ENCODE measurements around the gene TCHP. TPM values are rescaled to one million over a fixed set of nuclear protein-coding genes. Genes with fewer than 3 reads are reported as not detected.
A peak's percentile ranks its signal among the peaks of the same experiment; 100 is the strongest.

TCHP gene
- total and polyA plus RNA-seq, 12 donors, result 7.0 to 14.1 (median 9.1) TPM

DNA sequence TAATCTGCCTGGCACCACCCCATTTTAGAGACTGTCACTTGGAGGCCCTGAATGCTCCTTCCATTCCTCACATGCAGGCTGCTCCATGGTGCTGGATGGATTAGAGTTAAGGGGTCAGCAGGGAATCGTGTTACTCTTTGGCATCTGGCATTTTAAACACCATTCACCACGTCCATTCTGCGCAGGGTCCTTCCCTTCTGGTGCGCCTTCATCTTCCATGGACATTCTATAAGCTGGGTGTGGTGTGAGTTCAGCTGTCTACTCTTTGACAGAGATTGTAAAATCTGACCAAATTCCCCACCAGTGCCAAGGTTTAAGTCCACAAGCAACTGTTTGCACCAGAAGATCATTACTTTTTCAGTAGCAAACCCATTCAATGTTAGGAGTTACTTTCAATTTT lies 48.3 kb downstream of the TCHP start:
- ATAC-seq, result no peak

DNA sequence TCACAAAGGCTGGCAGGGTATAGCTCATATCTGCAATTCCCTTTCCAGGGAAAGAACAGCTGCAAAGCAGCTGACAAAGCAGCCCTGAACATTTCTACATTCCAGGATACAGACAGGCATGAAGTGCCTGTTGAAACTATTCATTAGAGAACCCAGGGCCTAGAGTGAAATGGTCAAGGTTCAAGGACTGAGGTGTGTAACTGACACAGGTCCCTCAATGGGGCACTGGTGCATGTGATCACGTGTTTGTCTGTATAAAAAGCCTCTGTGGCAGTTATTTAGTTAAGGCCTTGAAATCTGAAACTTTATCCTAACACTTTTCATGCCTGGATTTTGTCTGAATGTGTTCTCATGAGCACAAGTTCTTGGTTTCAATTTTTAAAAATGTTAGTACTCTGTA lies 49.0 kb downstream of the TCHP start:
- ATAC-seq (peak; percentile 5 to 81 (median 61)), DNase-seq (peak in 1 of 2 donors; percentile 26)
- H3K4me1 ChIP-seq, result peaks cover 3 to 93% (median 87%) of the 10 kb centered on the region in 9 donors
- H3K36me3 ChIP-seq, result peaks cover 0 to 97% (median 36%) of the 10 kb centered on the region in 9 donors
- no peaks in the 10 kb centered on the region for H3K9me3 ChIP-seq
- no peaks in the 10 kb centered on the region for H3K27me3 ChIP-seq
- TF ChIP-seq, protein P1, sequence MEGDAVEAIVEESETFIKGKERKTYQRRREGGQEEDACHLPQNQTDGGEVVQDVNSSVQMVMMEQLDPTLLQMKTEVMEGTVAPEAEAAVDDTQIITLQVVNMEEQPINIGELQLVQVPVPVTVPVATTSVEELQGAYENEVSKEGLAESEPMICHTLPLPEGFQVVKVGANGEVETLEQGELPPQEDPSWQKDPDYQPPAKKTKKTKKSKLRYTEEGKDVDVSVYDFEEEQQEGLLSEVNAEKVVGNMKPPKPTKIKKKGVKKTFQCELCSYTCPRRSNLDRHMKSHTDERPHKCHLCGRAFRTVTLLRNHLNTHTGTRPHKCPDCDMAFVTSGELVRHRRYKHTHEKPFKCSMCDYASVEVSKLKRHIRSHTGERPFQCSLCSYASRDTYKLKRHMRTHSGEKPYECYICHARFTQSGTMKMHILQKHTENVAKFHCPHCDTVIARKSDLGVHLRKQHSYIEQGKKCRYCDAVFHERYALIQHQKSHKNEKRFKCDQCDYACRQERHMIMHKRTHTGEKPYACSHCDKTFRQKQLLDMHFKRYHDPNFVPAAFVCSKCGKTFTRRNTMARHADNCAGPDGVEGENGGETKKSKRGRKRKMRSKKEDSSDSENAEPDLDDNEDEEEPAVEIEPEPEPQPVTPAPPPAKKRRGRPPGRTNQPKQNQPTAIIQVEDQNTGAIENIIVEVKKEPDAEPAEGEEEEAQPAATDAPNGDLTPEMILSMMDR (IDR thresholded peaks at IDR 0.05), result no peak
- intact Hi-C loops (cut with DNase I), result loop anchor here in 1 of 10 donors (10.0 kb wide), 1 partner anchor 46 kb away; the partner anchor contains the start of genes ANKRD13A and GIT2
- H3K27ac ChIP-seq, result peak overlapping the region; percentile 13 to 83 (median 74)
- H3K4me3 ChIP-seq, result no peak overlapping the region
- 38 to 53% methylated on average over 1 of the region's 1 CpG for WGBS, 2 donors

More for the DNA sequence above, 48.3 kb downstream of the TCHP start:
- H3K9me3 ChIP-seq, result no peaks in the 10 kb centered on the region
- no peak for DNase-seq
- peaks cover 0 to 97% (median 34%) of the 10 kb centered on the region in 9 donors for H3K36me3 ChIP-seq
- peak overlapping the region in 9 of 10 donors; percentile 27 to 83 (median 76) for H3K27ac ChIP-seq
- H3K27me3 ChIP-seq, result no peaks in the 10 kb centered on the region
- WGBS, 2 donors, result 73 to 78% methylated on average over 4 of the region's 4 CpGs
- TF ChIP-seq, protein P1 (IDR thresholded peaks at IDR 0.05), result no peak
- peaks cover 3 to 96% (median 86%) of the 10 kb centered on the region in 9 donors for H3K4me1 ChIP-seq
- intact Hi-C loops (cut with DNase I), result loop anchor here in 1 of 10 donors (10.0 kb wide), 1 partner anchor 46 kb away; the partner anchor contains the start of genes ANKRD13A and GIT2
- no peak overlapping the region for H3K4me3 ChIP-seq

DNA sequence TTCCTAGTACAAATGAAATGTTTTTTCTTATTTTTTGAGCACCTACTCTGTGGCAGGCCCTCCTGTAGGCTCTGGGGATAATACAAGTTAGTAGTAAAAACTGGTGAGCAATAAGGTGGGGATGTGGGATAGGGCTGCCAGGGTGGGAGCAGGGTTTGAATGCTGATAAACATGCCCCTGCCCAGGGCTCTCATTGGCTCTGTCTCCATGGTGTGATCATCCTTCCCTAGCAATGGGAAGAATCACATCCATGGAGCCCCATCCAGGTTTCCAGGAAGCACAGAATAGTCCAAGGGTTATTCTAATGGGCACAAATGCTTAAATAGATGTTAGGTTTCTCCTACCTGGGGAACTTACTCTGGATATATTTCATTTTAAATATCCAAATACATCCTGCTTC lies 50.6 kb downstream of the TCHP start:
- ATAC-seq, result no peak

DNA sequence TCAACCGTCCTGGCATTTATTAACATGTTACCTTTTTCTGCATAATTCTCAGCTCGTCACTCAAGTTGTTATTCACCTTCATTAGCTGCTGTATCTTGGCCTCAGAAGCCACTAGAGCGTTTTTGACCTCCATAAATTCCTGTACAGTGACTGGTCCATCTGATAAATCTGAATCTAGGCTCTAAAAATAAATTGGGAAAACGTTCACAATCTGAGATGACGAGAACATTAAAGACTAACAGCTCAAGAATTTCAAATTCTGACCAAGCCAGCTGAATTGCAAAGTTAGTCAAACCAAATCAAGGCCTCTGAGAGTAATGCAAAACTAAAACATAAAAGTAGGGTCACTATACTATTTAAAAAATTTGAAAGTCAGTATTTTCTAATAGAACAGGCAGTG lies 51.1 kb downstream of the TCHP start:
- Histone ChIP-seq H3K9me3 (no peaks in the 10 kb centered on the region), H3K4me3 (no peak overlapping the region), H3K4me1 (peaks cover 3 to 72% (median 66%) of the 10 kb centered on the region in 9 donors), H3K36me3 (peaks cover 0 to 100% (median 47%) of the 10 kb centered on the region in 9 donors), H3K27ac (peak overlapping the region in 9 of 10 donors; percentile 65 to 83 (median 76)), H3K27me3 (no peaks in the 10 kb centered on the region)
- intact Hi-C loops (cut with DNase I), result no loop called here
- WGBS, 2 donors, result 47 to 52% methylated on average over 5 of the region's 5 CpGs
- TF ChIP-seq, protein P1 (IDR thresholded peaks at IDR 0.05), result no peak
- ATAC-seq, result no peak
- no peak for DNase-seq

More for the DNA sequence above, 50.6 kb downstream of the TCHP start:
- Histone ChIP-seq H3K36me3 (peaks cover 0 to 97% (median 44%) of the 10 kb centered on the region in 9 donors), H3K27ac (peak overlapping the region in 9 of 10 donors; percentile 65 to 83 (median 76)), H3K9me3 (no peaks in the 10 kb centered on the region), H3K27me3 (no peaks in the 10 kb centered on the region), H3K4me1 (peaks cover 3 to 77% (median 71%) of the 10 kb centered on the region in 9 donors), H3K4me3 (no peak overlapping the region)
- no peak for DNase-seq
- intact Hi-C loops (cut with DNase I), result no loop called here
- TF ChIP-seq, protein P1 (IDR thresholded peaks at IDR 0.05), result no peak
